Gastrocnemius medialis (tissue), 4 donors: ENCODE results near the gene NIT1. TPM values are rescaled to one million over a fixed set of nuclear protein-coding genes. Genes with fewer than 3 reads are reported as not detected.

ENCODE experiments used
- ATAC-seq, 2 donors: fragments of 150-250 bp; one replicate each; pipeline ENCODE4 v1.9.1; 2016
- DNase-seq, 2 donors: peaks; one replicate each; pipeline ENCODE4 v3.0.0-alpha.2; 2019
- H3K27ac ChIP-seq, 4 donors: fragments of 200-600 bp; sonication (generic); 1 replicate in 1 of 4; 2 replicates in 3 of 4; pipeline ENCODE4 v1.5.1; 2016 to 2018; ENCODE audit warnings: mild to moderate bottlenecking in 2 of 4, moderate library complexity in 1 of 4
- H3K27me3 ChIP-seq, 3 donors: fragments of 200-600 bp; sonication (generic) in 2 of 3; 1 replicate in 1 of 3; 2 replicates in 2 of 3; pipeline versions ENCODE4 v1.5.1 to v1.6.0; 2016 to 2019; ENCODE audit warnings: mild to moderate bottlenecking in 1 of 3, moderate library complexity in 1 of 3
- H3K36me3 ChIP-seq, 2 donors: fragments of 200-600 bp; sonication (generic) in 1 of 2; one replicate each; pipeline ENCODE4 v1.5.1; 2017 to 2018
- H3K4me1 ChIP-seq, 2 donors: fragments of 200-600 bp; sonication (generic) in 1 of 2; one replicate each; pipeline ENCODE4 v1.5.1; 2016 to 2017; ENCODE audit warnings: mild to moderate bottlenecking in 2 of 2
- H3K4me3 ChIP-seq, 4 donors: fragments of 200-600 bp; sonication (generic) in 3 of 4; 1 replicate in 1 of 4; 2 replicates in 3 of 4; pipeline ENCODE4 v1.5.1; 2016 to 2019; ENCODE audit warnings: mild to moderate bottlenecking in 2 of 4
- H3K9me3 ChIP-seq, 3 donors: fragments of 200-600 bp; sonication (generic) in 2 of 3; 1 replicate in 1 of 3; 2 replicates in 2 of 3; pipeline ENCODE4 v1.5.1; 2016 to 2019
- POLR2A ChIP-seq, 2 donors: fragments of 450-650 bp; IDR thresholded peaks; one replicate each; pipeline ENCODE4 v1.6.1; 2017; ENCODE audit warnings: antibody characterized with exemption in 2 of 2, mild to moderate bottlenecking in 2 of 2, moderate library complexity in 2 of 2
- in situ Hi-C, 4 donors: fragments of 200-750 bp; cut with MboI; loops; one replicate each; pipeline versions ENCODE4 v1.15.0 to v1.8.0; 2017; ENCODE audit warnings: low sequenced_read_pairs in 4 of 4
- intact Hi-C: fragments of 100-400 bp; cut with DNase I; formaldehyde crosslinking; loops from one replicate; pipeline ENCODE4 v1.15.1; 2023; ENCODE audit warnings: low total_unique reads
- total RNA-seq, 4 donors: library from RNA; depleted of rRNA; stranded (reverse); fragments of >200 nt; gene quantifications; one replicate each; pipeline versions ENCODE4 v1.1.0 to v1.2.3, GENCODE V29; 2016
- TF ChIP-seq, protein P1 (sequence below), 5 experiments: fragments of 450-650 bp in 3 of 5; fragments of 200-600 bp in 2 of 5; sonication (generic) in 2 of 5; IDR thresholded peaks in 4 of 5; conservative IDR thresholded peaks in 1 of 5; 1 replicate in 4 of 5; 2 replicates in 1 of 5; pipeline ENCODE4 v1.5.1; 2016 to 2019; ENCODE audit warnings: antibody characterized with exemption in 5 of 5, mild to moderate bottlenecking in 3 of 5, moderate library complexity in 3 of 5

Gene NIT1
- total RNA-seq, 4 donors from 2014 or later, result 16.1 to 20.4 (median 17.9) TPM

DNA sequence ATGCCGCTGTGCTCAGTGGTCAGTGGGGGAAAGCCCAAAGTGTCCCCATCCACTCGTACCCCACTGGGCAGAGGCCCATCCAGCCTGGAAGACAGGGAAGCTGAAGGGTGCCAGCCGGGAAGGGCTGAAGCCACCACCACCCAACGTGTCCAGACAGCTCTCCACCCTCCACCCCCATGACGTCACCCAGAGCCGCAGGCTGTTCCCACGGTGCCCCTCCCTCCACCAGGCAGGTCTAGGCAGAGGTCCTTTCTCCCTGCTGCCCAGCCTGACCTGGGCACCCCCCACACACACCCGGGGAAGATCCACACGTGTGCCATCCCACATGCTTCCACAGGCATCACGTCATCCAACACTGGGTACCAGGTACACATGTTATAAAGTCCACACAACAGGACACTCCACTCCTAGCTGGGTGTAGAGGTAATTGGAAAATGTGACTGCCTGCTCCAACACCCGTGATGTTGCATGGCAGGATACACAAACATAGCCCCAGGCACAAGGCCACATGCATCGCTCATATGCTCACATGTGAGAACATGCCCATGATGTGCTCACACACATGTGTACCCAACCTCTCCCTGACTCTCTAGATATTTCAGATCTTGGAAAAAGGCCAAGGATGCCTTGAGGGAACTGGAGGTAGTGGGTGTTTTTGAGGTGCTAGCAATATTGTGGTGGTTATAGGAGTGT, 43.1 kb upstream of the NIT1 start:
- Histone ChIP-seq H3K9me3 (no peaks in the 10 kb centered on the region), H3K4me1 (no peaks in the 10 kb centered on the region), H3K4me3 (no peak overlapping the region), H3K36me3 (no peaks in the 10 kb centered on the region), H3K27ac (no peak overlapping the region), H3K27me3 (no peaks in the 10 kb centered on the region)
- intact Hi-C loops, result no loop called here
- in situ Hi-C loops, result no loop called here
- TF ChIP-seq POLR2A (IDR thresholded peaks at IDR 0.05), result no peak
- TF ChIP-seq, protein P1, sequence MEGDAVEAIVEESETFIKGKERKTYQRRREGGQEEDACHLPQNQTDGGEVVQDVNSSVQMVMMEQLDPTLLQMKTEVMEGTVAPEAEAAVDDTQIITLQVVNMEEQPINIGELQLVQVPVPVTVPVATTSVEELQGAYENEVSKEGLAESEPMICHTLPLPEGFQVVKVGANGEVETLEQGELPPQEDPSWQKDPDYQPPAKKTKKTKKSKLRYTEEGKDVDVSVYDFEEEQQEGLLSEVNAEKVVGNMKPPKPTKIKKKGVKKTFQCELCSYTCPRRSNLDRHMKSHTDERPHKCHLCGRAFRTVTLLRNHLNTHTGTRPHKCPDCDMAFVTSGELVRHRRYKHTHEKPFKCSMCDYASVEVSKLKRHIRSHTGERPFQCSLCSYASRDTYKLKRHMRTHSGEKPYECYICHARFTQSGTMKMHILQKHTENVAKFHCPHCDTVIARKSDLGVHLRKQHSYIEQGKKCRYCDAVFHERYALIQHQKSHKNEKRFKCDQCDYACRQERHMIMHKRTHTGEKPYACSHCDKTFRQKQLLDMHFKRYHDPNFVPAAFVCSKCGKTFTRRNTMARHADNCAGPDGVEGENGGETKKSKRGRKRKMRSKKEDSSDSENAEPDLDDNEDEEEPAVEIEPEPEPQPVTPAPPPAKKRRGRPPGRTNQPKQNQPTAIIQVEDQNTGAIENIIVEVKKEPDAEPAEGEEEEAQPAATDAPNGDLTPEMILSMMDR (IDR thresholded peaks at IDR 0.05 in 4 of 5, conservative IDR thresholded peaks at IDR 0.05 in 1 of 5), result no peak
- ATAC-seq (no peak), DNase-seq (no peak)

DNA sequence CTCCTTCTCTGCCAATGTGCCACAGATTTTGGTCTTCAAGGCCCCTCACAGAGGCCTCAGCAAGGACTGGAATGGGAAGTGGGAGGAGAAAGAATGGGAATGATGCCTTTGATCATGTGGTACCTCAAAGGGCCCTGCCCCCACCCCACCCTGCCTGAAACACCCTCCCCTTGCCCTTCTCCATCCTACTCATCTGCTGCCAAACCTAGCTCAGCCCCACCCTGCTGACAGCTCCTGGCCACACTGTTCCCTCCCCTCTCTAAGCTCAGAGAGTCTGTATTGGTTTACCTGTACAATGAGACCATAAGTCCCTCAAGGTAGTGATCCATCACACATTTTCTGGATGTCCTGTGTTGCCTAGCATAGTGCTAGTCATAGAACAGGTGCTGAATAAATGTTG, 41.5 kb upstream of the NIT1 start:
- DNase-seq (no peak), ATAC-seq (no peak)
- TF ChIP-seq POLR2A (IDR thresholded peaks at IDR 0.05), result no peak
- TF ChIP-seq, protein P1 (IDR thresholded peaks at IDR 0.05 in 4 of 5, conservative IDR thresholded peaks at IDR 0.05 in 1 of 5), result no peak
- Histone ChIP-seq H3K9me3 (no peaks in the 10 kb centered on the region), H3K4me3 (no peak overlapping the region), H3K27ac (no peak overlapping the region), H3K4me1 (no peaks in the 10 kb centered on the region), H3K27me3 (no peaks in the 10 kb centered on the region), H3K36me3 (no peaks in the 10 kb centered on the region)
- in situ Hi-C loops, result no loop called here
- intact Hi-C loops, result no loop called here

DNA sequence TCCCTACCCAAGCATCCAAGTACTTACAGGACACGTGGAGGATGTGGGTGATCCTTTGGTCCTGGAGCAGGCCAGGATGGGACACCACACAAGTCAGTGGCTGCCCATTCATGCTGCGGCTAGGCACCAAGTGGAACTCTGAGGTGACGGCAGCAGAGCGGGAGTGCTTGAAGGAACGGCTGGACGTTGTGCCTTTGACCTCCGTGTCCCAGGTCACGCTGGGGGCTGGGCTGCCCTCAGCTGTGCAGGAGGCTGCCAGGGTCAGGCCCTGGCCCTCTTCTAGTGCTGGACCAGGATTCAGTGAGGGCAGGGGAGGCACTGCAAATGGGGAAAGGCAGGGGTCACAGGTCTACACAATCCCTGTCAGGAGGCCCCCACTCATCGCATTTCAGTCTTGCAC, 40.5 kb upstream of the NIT1 start:
- intact Hi-C loops, result no loop called here
- DNase-seq (no peak), ATAC-seq (no peak)
- TF ChIP-seq, protein P1 (IDR thresholded peaks at IDR 0.05 in 4 of 5, conservative IDR thresholded peaks at IDR 0.05 in 1 of 5), result no peak
- TF ChIP-seq POLR2A (IDR thresholded peaks at IDR 0.05), result no peak
- no peak overlapping the region for H3K27ac ChIP-seq
- H3K4me3 ChIP-seq, result no peak overlapping the region
- H3K4me1 ChIP-seq, result no peaks in the 10 kb centered on the region
- H3K9me3 ChIP-seq, result no peaks in the 10 kb centered on the region
- no peaks in the 10 kb centered on the region for H3K36me3 ChIP-seq
- in situ Hi-C loops, result no loop called here
- no peaks in the 10 kb centered on the region for H3K27me3 ChIP-seq

DNA sequence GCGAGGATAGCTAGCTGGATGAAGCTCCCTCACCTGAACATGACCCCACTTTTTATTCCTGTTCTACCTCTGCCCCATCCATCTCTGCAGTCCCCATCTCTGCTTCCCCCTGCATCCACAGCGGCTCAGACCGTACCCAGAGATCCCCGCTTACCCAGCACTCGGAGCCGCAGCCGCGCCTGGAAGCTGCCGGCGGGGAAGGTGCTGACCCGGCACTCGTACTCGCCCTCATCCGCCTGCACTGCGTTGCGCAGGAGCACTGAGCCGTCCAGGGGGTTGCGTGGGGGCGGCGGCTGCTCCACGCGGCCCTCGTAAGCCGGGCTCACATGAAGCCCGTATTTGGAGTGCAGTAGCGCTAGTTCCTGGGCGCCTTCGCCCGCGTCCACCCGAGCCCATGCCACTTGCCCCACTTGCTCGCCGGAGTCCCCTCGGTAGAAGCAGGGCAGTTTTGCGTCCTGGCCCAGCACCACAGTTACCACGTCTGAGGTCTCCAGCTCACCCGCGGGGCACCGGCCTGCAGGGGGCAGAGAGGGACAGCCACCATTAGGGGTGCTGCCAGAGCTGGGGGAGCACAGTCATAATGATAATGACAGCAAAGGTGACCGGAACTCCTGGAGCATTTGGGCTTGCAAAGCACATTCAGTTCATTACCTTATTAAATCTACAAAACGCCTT, 38.3 kb upstream of the NIT1 start:
- in situ Hi-C loops (no loop called here), intact Hi-C loops (no loop called here)
- ATAC-seq (no peak), DNase-seq (no peak)
- TF ChIP-seq POLR2A (IDR thresholded peaks at IDR 0.05), result no peak
- TF ChIP-seq, protein P1 (IDR thresholded peaks at IDR 0.05 in 4 of 5, conservative IDR thresholded peaks at IDR 0.05 in 1 of 5), result no peak
- no peaks in the 10 kb centered on the region for H3K9me3 ChIP-seq
- H3K36me3 ChIP-seq, result no peaks in the 10 kb centered on the region
- no peak overlapping the region for H3K27ac ChIP-seq
- H3K4me3 ChIP-seq, result no peak overlapping the region
- H3K4me1 ChIP-seq, result no peaks in the 10 kb centered on the region
- no peaks in the 10 kb centered on the region for H3K27me3 ChIP-seq
